NCI-H1930 (cell line): ENCODE measurements around the gene DOLPP1.

ENCODE experiments used
- DNase-seq, 2 experiments: peaks; one replicate each; lab custom pipeline; 2025; lab: John Stamatoyannopoulos, UW

Gene DOLPP1

DNA sequence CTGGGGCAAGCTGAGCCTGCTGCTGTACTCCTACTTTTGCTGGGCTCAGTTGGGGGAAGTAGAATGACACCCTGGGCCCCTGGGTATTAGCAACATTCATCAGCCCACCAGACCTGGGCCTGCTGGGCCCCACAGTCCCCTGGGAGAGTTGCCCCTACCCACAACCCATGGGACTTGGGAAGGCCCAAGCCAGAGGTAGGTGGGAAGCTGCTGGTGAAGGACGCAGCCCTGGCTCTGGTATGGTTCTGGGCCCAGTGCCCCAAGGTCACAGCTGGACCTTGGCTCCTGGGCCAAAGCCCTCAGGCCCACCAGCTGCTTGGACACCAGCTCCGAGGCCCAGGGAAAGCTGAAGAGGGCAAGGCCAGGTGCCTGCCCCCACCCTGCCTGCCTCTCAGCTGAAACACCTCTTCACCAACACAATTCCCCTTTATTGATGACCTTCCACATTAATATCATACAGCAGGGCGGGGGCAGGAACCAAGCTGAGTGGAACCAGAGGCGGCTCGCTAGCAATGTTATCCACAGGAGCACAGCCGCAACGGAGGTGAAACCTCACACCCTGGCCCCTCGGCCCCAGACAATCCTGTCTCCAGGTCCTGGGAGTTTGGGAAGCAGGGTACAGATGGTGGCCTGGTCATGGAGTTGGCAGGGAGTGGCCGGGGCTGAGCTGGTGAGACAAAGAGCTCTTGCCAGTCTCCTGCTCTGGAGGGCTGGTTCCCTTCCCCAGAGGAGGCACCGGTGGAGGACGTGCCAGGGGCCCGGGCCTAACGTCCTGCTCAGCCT, 13.7 kb downstream of the DOLPP1 start:
- DNase-seq, result no peak

DNA sequence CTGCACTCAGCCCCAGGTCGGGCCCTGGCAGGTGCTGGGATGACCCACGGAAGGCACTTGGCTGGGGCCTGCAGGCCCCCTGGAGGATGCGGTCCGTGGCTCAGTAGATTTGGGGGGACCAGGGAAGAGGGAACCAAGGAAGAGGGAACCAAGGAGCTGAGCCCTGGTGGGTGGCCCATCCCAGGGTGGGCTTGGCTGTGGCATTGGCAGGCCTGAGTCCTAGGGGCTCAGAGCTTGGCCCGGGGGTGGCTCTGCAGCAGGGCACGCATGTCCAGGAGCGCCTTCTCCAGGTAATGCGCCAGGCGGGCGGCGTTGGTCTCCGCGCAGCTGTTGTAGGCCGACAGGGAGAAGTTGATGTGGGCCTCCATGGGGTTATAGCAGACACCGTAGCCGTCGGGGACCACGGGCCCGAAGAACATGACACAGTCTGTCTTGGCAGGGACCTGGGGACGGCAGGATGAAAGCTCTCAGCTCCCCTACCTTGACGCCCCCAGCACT, 14.3 kb downstream of the DOLPP1 start:
- no peak for DNase-seq

DNA sequence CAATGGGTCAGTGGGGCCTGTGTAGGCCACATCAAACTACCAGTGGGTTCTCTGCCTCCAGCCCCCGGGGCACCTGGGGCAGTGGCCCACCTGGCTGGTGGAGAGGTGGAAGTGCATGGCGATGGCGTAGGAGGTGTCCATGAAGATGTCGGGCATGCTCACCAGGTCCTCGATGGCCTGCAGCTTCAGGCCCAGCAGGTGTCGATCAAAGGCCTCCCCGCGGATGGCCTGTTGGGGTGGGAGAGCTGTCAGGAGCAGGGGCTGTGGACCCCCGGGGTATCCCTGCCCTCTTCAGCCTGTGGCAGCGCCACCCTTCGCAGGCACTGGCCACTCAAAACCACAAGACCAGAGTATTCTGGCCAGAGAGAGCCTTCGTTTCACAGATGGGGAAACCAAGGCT, 15.0 kb downstream of the DOLPP1 start:
- DNase-seq, result no peak

DNA sequence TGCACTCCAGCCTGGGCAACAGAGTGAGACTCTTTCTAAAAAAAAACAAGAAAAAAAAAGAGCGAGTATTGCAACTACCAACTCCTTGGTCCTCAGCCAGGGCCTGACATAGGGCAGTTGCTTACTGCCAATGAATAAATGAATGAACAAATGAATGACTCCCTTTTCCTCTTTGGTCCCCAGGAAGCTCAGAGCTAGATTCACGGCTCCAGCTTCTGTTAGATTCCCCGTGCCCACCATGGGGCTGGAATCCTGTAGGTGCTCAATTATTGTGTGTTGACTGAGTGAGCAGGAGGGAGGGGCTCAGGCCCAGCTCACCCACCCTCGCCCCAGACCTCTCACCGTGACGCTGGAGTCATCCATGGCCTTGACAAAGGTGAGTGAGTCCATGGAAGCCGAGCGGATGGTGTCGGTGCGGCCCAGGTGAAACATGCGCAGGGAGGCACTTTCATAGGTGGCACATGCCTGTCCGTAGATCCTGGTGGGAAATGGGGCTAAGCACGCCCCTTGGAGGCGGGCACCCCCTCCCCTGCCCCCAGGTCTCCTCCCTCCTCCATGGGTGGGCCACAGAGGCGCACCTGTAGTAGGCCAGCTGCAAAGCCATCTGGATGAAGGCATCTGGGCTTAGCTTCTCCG, 16.9 kb downstream of the DOLPP1 start:
- no peak for DNase-seq

DNA sequence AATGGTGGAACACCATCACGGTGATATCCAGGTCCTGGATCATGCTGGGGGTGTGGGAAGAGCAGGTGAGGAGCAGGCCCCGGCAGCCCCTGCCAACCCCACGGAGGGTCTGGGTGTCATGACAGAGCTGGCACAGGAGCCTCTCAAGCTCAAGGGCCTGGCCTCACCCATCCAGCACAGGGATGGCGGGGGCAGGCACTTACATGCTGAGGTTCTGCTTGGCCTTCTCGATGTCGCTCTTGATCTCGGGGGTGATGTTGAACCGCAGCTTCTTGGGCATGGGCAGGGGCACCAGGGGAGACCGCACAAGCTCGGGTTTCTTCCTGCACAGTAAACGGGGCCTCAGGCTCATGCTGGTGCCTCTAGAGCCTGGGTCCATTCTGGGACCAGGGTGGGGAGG, 17.4 kb downstream of the DOLPP1 start:
- no peak for DNase-seq

DNA sequence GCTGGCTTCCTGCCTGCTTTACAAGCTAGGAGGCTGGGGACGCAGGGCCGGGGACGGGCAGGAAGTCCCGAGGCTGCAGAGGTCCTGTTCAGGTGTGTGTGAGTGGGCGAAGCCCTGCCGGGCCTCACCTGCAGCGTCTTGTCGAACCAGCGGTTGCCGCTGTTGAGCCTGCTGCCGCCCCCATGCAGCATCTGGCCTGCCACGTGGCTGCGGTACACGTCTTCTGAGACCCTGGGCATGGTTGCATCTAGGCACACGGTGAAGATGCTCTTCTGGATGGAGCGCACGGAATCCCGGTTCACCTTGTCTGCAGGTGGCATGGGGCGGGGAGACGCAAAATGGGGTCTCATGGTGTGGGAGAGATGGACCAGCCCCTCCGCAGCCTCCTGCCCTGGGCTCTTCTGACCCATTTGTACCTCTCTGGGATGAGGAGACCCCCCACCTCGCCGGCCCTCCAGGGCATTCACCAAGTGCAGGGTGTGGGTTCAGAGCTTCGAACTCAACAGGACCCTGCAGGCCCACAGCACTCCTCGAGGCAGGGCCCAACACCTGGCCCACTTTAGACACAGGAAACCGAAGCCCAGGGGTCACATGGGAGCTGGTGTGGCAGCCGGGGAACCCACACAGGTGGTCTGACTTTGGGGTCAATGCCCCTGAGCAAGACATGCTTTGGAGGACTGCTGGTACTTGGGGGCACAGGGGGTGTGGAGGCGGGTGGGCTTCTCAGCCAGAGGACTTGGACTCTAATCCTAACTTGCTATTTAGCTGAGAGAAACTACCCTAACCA, 19.7 kb downstream of the DOLPP1 start:
- no peak for DNase-seq

DNA sequence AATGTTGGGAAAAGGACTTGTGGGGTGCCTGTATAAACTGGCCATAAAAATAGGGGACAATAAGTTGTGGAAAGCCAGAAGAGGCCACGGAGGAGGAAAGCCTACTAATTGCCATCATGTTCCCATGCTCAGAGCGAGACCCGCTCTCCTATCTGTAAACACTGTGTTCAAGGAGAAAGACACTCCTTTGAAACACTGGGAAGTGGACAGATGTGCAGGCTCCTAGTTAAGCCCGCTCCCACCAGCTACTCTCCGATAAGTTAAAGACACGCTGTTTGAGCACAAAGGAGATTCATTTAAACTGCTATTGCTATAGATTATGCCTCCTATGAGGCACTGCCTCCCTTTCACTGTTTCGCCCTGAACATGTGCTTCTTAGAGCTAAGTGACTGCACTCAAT, 20.4 kb downstream of the DOLPP1 start:
- DNase-seq, result no peak

DNA sequence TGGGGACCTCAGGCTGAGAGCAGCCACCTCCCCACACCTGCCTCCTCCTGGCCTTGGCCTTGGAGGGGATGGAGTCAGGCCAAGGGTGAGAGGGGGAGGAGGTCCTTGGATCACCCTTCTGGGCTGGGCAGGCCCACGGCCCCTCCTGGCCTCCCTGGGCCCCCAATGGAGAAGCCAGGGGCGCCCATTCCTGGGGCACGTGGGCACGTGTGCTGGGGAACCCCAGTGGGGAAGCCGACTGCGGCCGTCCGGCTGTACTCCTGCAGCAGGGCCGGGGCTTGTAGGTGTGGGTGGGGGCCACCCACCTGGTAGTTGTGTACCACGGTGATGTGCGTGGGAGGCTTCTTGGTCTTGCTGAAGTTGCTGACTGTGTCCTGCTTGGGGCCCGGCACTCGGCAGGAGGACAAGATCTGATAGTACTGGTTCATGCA, 21.2 kb downstream of the DOLPP1 start:
- no peak for DNase-seq

DNA sequence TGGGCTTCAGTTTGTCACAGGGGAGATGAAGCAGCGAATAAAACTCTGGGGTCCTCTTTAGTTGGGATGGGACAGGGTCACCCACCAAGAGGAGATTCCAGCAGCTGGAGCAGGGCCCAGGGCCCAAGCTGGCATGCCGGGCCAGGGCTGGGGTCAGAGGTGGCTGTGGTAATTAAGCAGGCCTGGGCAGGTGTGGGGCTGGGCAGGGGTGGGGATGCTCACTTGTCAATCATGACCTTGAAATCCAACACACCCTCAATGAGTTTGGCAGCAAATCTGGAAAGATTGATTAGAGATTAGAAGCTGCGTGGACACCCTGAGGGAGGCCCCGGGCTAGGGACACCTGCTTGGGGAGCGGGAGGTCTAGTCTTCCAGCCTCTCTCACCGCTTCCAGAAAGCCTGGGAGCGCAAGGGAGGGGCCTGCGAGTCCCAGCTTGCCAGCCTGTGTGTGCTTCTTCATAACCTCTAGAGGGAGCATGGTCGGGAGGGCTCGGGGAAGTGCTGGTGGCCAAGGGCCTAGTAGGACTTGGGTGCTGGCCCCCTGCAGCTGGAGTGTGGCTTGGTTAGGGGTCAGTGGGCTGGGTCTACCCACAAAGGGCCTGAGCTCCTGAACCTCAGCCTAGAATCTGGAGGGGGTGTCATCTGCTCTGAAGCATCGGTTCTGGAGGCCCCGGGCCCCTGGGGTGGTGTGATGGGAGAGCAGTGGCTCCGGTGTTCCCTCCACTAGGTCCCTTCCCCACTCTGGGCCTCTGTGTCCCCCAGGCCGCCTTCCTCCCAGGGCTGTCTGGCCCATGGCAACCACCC, 22.1 kb downstream of the DOLPP1 start:
- peak in 1 of 2 experiments; percentile 29 for DNase-seq

DNA sequence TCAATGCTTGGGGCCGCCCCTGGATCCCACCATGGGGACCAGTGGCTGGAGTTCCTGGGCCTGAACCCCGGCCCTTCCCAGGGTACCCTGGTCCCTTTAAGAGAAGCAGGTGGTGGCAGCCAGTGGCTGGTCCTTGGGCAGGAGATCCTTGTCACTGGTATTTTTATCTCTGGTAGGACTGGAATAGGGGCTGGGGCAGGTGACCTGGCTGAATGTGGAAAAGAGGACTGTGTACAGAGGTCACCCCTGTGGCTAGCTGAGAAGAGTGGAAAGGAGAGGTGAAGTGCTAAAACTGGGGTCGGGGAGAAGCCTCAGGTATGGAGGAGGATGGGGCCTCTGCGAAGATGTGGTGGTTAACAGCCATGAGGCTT, 22.7 kb downstream of the DOLPP1 start:
- DNase-seq, result no peak

DNA sequence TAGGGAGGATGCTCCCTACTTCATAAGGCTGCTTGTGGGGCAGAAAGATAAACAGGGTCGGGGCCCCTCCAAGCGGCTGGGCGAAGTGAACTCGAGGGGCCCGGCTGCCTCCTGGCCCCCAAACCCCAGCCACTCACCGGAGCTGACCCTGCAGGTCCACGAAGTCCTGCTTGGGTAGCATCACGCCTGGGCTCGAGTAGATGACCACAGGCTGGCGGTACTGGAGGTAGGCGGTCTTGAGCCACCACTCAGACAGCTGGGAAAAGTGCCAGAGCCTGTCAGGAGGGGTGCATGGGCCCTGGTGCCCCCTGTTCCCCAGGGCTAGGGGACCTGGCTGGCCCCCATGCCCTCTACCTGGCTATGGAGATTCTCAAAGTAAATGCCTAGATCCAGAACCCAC, 23.1 kb downstream of the DOLPP1 start:
- DNase-seq, result no peak

DNA sequence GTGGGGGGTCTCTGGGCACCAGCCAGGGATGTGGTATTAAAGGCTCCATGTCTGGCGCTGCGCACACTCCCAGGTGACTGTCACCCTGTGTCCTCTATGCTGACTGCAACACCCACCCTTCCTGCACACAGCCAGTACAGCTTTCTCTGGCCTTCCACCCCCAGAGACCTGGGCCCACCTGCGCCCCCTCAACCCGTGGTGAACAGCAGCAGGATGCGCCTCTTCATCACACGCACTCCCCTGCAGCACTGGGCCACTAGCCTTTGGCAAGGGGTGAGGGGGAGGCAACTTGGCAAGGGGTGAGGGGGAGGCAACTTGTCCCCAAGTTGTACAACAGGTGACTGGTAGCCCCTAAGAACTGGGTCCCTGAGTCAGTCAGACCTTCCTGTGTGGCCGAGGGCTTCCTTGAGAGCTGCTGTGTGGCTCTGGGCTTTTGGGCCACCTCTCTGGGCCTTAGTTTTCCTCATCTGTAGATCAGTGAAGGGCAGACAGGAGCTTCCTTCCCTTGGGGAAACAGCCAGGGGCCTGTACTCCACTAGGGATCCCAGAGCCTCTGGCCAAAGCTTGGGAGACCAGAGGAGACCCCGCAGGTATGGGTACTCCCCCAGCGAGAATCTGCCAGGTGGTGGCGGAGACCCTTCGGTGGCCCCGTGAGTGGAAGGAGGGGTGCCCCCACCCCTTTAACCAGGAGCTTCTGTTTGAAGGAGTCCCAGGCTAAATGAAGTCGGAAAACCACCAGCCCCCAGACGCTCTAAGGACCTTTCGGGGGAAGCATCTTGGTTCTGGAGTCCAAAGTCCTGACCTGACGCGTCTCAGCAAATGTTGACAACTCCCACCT, 25.2 kb downstream of the DOLPP1 start:
- DNase-seq, result no peak

DNA sequence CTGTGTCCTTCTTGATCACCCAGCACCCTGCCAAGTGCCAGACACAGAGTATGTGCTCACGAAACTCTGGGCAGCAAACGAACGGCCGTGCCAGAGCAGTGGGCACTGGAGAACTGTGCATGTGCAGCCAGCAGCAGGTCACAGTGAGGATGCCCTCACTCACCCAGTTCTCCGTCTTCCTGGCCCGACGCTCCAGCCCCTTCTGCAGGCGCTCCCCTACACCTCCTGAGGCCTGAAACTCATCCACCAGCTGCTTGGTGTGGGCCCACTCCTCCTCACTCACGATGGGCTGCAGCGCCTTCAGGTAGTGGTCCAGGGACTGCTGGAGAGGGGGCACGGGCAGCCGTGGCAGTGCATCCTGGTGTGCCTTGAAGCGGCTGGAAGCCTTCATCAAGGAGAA, 26.7 kb downstream of the DOLPP1 start:
- no peak for DNase-seq

DNA sequence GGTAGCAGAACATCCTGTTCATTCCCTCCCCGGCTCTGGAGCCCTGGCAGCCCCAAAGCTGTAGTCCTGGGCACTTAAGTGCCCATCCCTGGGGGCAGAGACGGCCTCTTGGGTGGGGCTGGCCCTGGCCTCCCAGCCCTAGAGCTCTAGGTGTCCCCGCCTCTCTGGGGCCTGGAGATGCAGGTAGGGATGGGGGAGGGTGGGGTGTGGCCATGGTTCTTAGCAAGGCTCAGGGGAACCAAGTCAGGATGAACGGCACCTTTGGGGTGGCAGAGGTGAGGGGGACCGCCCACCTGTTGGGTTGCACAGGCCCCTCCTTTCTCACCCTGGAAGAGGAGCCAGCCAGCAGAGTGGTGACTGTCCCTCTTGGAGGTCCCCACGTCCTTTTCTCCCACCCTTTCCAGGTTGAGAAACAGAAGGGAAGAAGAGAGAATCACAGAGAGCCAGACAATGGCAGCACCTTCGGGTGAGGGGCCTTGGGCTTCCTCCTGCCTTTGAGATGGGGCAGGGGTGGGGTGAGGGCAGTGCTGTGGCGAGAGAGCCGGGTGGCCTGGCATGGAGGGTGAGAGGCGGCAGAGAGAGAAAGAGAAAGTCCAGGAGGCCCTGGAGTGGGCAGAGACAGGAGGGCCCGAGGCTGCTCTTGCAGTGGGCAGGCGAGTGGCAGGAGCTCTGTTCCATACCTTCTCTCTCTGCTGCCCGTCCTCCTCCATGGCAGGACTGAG, 27.3 kb downstream of the DOLPP1 start:
- DNase-seq, result no peak

DNA sequence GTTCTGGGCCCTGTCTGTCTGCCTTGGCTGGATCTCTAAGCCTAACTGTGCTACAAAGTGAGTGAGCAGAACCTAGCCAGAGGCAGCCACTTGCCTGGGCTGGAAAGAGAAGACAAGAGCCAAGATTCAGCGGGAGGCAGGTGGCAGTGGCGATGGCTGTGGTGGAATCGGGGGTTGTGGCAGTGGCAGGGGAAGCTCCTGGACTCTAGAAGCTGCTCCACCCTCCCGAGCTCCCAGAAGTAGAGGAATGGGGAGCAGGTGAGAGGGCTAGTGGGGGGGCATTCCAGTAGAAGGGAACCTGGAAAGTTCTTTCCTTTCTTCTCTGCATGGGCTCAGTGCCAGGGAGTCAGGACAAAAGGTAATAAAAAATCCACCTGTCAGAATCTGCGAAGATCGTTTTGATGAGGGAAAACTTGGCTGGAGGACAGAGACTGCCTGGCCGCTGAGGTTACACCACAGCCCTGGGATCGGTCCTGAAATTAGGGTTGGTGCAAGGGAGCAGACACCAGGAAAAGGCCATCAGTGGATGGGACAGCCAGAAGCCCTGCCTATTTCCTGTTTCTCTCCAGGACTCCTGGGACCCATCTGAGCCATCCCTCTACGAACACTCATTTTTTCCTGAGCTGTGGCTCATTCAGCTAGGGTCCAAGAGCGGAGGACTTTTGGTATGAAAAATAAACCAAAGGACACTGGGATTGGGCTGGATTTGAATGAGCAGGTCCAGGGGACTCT, 28.1 kb downstream of the DOLPP1 start:
- DNase-seq, result no peak

DNA sequence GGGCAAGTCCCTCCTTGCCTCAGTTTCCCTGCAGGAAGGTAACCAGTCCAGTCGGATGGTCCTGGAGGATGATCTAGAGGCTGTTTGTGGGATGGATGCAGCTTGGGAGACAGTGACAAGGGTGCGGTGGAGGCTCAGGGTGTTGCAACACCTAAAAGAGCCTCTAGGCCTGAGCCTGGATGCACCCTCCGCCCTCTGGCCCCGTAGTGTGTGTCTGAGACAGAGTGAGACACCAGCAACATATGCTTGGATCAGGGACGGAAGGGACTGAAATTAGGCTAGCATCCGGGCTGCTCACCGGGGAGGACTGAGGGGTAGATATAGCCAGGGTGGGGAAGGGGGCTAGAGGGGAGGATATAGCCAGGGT, 28.6 kb downstream of the DOLPP1 start:
- no peak for DNase-seq

DNA sequence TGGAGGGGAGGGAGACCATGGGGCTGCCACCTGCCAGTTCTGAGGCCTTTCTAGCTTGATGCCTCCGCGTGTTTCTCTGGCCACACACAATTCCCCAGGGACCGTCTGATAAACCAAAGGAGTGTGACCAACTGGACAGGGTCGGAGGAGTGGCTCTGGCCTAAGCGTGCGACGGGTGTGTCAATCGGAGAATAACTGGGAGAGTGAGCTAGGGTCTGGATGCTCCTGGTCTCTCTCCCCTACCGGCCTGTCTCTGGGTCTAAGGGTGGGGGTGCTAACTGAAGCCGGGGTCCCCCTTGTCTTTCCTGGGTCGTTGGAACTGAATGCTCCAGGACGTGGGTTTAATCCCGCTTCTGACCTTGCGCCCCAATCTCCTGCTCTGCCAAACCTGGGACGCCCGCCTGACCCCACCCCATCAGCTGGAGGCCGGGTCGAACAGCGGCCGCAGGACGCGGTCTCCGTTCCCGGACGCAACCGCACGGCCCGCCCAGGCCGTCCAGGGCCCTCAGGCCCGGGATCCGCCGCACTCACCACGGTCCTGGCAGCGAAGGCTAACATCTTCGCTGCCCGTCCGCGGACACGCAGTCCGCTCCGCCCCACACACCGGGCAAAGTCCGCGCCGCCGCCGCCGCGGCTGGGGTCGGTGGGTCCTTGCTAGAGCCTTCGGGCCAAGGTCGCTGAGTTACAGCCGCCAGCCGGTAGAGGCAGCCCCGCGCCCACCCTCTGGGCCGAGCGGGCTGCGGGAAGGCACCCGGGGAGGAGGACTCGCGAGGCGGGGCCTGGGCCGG, 29.2 kb downstream of the DOLPP1 start:
- no peak for DNase-seq

DNA sequence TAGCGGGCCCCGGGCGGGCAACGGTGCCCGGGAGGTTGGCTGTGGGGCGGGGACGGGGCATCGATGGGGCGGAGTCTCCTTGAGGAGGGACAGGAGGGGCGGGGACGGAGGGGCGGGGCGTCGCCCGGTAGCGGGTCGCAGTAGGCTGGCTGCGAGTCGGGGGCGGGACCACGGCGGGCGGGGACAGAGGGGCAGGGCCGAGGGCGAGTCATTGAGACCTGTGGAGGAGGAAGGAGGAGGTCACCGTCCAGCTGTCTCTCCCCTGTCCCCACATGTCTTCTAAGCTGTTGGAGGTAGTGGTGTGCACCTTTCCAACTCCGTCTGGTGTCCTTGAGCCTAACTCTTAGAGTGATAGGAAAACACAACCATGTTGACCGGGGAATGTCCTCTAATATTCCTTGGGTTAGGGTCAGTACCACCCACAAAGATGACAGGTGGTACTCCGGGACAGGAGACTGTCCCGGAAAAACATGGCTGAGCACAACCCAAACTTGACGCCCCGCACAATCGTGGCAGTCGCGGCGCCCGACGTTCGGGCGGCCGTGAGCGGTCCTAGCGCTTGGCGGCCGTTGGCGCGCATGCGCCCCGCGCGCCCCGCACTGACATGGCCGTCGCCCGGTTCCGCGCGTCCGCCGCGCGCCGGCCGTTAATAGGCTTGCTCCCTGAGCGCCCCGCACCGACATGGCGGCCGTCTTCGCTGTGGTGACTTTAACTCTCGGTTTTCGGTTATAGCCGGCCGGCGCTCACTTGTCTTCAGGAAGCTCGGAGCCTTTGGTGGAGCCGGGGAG, 30.0 kb downstream of the DOLPP1 start, which contains the start of the genes CRAT and PTPA:
TSS of gene CRAT (minus strand) at position 54 of the 788 bp plus-strand sequence. CDS start 284 bp downstream, outside the sequence.
TSS of gene PTPA (plus strand) at position 676 of the 788 bp plus-strand sequence. CDS start 186 bp downstream, outside the sequence.
- DNase-seq, result peak; percentile 73 to 94
